WTC11 (cell line): ENCODE data around the gene EXOSC2. TPM values are rescaled to one million over a fixed set of nuclear protein-coding genes. Genes with fewer than 3 reads are reported as not detected.

Source experiments
- ETV6 ChIP-seq: sonication (generic); formaldehyde crosslinking; IDR thresholded peaks from 2 replicates; pipeline ENCODE4 v1.8.1; 2022; ENCODE audit warnings: mild to moderate bottlenecking, missing genetic modification reagents
- IRF2 ChIP-seq: sonication (generic); formaldehyde crosslinking; IDR thresholded peaks from 2 replicates; pipeline ENCODE4 v1.8.0; 2022; ENCODE audit warnings: low read depth, missing genetic modification reagents, borderline replicate concordance
- NFYB ChIP-seq: sonication (generic); formaldehyde crosslinking; conservative IDR thresholded peaks from 2 replicates; pipeline ENCODE4 v1.8.0; 2022; ENCODE audit warnings: low read depth, missing genetic modification reagents
- NR1H2 ChIP-seq: sonication (generic); formaldehyde crosslinking; IDR thresholded peaks from 2 replicates; pipeline ENCODE4 v1.9.0; 2021; ENCODE audit warnings: mild to moderate bottlenecking, moderate library complexity, missing genetic modification reagents
- PRRX2 ChIP-seq: fragments of 250-450 bp; sonication (Bioruptor Pico); IDR thresholded peaks from 2 replicates; pipeline ENCODE4 v1.8.0; 2021; ENCODE audit warnings: mild to moderate bottlenecking
- RELA ChIP-seq: sonication (generic); formaldehyde crosslinking; IDR thresholded peaks from 2 replicates; pipeline ENCODE4 v1.8.1; 2022; ENCODE audit warnings: missing genetic modification reagents, mild to moderate bottlenecking, borderline replicate concordance
- SOX15 ChIP-seq: fragments of 250-450 bp; sonication (Bioruptor Pico); IDR thresholded peaks from 2 replicates; pipeline ENCODE4 v1.9.0; 2021; ENCODE audit warnings: mild to moderate bottlenecking
- SP1 ChIP-seq: sonication (generic); formaldehyde crosslinking; conservative IDR thresholded peaks from 2 replicates; pipeline ENCODE4 v1.8.1; 2022; ENCODE audit warnings: missing genetic modification reagents
- TEAD1 ChIP-seq: sonication (generic); formaldehyde crosslinking; IDR thresholded peaks from 2 replicates; pipeline ENCODE4 v1.8.0; 2022; ENCODE audit warnings: mild to moderate bottlenecking, missing genetic modification reagents
- ZNF232 ChIP-seq: sonication (generic); formaldehyde crosslinking; IDR thresholded peaks from 2 replicates; pipeline ENCODE4 v1.8.0; 2022; ENCODE audit warnings: mild to moderate bottlenecking, missing genetic modification reagents
- ZNF416 ChIP-seq: fragments of 250-450 bp; sonication (Bioruptor Pico); IDR thresholded peaks from 2 replicates; pipeline ENCODE4 v1.9.0; 2021; ENCODE audit warnings: mild to moderate bottlenecking, inconsistent platforms
- total RNA-seq: library from RNA; stranded (reverse); gene quantifications from 3 replicates; pipeline ENCODE4 v1.2.3, GENCODE V29; 2021
- TF ChIP-seq, protein P1 (sequence below): sonication (generic); formaldehyde crosslinking; IDR thresholded peaks from 2 replicates; pipeline ENCODE4 v1.8.0; 2022; ENCODE audit warnings: mild to moderate bottlenecking, missing genetic modification reagents
- TF ChIP-seq, protein P2 (sequence below): sonication (generic); formaldehyde crosslinking; conservative IDR thresholded peaks from 2 replicates; pipeline ENCODE4 v1.8.1; 2022; ENCODE audit warnings: mild to moderate bottlenecking, missing genetic modification reagents
- TF ChIP-seq, protein P3 (sequence below): sonication (generic); formaldehyde crosslinking; IDR thresholded peaks from 2 replicates; pipeline ENCODE4 v1.8.1; 2022; ENCODE audit warnings: low read depth, missing genetic modification reagents, borderline replicate concordance
- TF ChIP-seq, protein P4 (sequence below): fragments of 200-600 bp; IDR thresholded peaks from 2 replicates; pipeline ENCODE4 v1.8.0; 2022; ENCODE audit warnings: antibody characterized with exemption
- TF ChIP-seq, protein P5 (sequence below): fragments of 250-450 bp; sonication (Bioruptor Pico); IDR thresholded peaks from 2 replicates; pipeline ENCODE4 v1.9.0; 2021; ENCODE audit warnings: mild to moderate bottlenecking
- TF ChIP-seq, protein P6 (sequence below): sonication (generic); formaldehyde crosslinking; IDR thresholded peaks from 2 replicates; pipeline ENCODE4 v1.8.0; 2022; ENCODE audit warnings: mild to moderate bottlenecking, missing genetic modification reagents
- TF ChIP-seq, protein P7 (sequence below): sonication (generic); formaldehyde crosslinking; IDR thresholded peaks from 2 replicates; pipeline ENCODE4 v1.8.1; 2023; ENCODE audit warnings: mild to moderate bottlenecking, missing genetic modification reagents
- TF ChIP-seq, protein P8 (sequence below): sonication (generic); formaldehyde crosslinking; IDR thresholded peaks from 2 replicates; pipeline ENCODE4 v1.8.1; 2023; ENCODE audit warnings: mild to moderate bottlenecking, moderate library complexity, missing genetic modification reagents

The EXOSC2 gene
- total RNA-seq, 1 experiment from 2014 or later, result 76.1 TPM

DNA sequence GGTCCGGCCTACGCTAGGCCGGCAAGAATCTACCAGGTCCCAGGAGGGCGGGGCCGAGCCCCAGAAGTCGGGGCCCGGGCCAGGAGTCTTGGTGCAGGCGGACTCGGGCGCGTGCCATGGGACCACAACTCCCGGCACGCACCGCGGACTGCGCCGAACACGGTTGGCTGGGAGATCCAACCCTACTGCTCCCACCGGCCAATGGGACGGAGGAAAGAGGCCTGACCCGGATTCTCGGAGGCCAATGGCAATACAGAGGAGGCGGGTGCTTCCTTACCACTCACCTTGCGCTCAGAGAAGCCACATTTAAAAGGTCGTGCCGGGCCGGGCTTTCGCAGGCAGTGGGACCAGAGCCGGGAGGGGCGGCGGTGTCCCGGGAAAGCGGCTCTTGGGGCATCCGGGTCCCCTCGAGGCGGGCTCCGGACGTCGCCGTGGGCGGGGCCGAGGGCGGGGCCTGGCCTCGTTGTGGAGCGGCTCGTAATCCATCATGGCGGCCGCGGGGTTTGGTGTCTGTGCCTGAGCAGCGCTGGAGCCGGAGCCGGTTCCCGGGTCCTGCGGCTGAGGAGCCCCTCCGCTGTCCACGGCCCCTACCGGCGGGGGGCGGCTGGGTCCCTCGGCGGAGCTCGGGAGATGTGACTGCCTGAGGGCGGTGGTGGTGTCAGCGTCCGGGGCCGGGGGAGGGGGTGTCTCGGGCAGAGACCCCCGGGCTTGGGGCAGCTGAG, 19.1 kb downstream of the EXOSC2 start (continued):
- TF ChIP-seq, protein P1, sequence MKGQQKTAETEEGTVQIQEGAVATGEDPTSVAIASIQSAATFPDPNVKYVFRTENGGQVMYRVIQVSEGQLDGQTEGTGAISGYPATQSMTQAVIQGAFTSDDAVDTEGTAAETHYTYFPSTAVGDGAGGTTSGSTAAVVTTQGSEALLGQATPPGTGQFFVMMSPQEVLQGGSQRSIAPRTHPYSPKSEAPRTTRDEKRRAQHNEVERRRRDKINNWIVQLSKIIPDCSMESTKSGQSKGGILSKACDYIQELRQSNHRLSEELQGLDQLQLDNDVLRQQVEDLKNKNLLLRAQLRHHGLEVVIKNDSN, result peak; percentile 66
- TF ChIP-seq SP1 (peak; percentile 74), ZNF232 (CRISPR knock-in tag) (no peak), NFYB (peak; percentile 93), ETV6 (CRISPR knock-in tag) (peak; percentile 32), TEAD1 (CRISPR knock-in tag) (peak; percentile 66; the same call in 1 of the 2 replicates), PRRX2 (no peak), ZNF416 (CRISPR knock-in tag) (no peak), RELA (CRISPR knock-in tag) (0 out of 2 replicates have a peak, but pooled peaks have one; percentile 41), IRF2 (CRISPR knock-in tag) (no peak), SOX15 (CRISPR knock-in tag) (no peak), NR1H2 (CRISPR knock-in tag) (no peak)
- TF ChIP-seq, protein P2, sequence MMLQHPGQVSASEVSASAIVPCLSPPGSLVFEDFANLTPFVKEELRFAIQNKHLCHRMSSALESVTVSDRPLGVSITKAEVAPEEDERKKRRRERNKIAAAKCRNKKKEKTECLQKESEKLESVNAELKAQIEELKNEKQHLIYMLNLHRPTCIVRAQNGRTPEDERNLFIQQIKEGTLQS (CRISPR knock-in tag), result no peak
- TF ChIP-seq, protein P3, sequence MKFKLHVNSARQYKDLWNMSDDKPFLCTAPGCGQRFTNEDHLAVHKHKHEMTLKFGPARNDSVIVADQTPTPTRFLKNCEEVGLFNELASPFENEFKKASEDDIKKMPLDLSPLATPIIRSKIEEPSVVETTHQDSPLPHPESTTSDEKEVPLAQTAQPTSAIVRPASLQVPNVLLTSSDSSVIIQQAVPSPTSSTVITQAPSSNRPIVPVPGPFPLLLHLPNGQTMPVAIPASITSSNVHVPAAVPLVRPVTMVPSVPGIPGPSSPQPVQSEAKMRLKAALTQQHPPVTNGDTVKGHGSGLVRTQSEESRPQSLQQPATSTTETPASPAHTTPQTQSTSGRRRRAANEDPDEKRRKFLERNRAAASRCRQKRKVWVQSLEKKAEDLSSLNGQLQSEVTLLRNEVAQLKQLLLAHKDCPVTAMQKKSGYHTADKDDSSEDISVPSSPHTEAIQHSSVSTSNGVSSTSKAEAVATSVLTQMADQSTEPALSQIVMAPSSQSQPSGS (CRISPR knock-in tag), result no peak
- TF ChIP-seq, protein P4, sequence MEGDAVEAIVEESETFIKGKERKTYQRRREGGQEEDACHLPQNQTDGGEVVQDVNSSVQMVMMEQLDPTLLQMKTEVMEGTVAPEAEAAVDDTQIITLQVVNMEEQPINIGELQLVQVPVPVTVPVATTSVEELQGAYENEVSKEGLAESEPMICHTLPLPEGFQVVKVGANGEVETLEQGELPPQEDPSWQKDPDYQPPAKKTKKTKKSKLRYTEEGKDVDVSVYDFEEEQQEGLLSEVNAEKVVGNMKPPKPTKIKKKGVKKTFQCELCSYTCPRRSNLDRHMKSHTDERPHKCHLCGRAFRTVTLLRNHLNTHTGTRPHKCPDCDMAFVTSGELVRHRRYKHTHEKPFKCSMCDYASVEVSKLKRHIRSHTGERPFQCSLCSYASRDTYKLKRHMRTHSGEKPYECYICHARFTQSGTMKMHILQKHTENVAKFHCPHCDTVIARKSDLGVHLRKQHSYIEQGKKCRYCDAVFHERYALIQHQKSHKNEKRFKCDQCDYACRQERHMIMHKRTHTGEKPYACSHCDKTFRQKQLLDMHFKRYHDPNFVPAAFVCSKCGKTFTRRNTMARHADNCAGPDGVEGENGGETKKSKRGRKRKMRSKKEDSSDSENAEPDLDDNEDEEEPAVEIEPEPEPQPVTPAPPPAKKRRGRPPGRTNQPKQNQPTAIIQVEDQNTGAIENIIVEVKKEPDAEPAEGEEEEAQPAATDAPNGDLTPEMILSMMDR, result no peak
- TF ChIP-seq, protein P5, sequence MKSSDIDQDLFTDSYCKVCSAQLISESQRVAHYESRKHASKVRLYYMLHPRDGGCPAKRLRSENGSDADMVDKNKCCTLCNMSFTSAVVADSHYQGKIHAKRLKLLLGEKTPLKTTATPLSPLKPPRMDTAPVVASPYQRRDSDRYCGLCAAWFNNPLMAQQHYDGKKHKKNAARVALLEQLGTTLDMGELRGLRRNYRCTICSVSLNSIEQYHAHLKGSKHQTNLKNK (CRISPR knock-in tag), result no peak
- TF ChIP-seq, protein P6, sequence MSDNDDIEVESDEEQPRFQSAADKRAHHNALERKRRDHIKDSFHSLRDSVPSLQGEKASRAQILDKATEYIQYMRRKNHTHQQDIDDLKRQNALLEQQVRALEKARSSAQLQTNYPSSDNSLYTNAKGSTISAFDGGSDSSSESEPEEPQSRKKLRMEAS (CRISPR knock-in tag), result peak; percentile 62
- TF ChIP-seq, protein P7, sequence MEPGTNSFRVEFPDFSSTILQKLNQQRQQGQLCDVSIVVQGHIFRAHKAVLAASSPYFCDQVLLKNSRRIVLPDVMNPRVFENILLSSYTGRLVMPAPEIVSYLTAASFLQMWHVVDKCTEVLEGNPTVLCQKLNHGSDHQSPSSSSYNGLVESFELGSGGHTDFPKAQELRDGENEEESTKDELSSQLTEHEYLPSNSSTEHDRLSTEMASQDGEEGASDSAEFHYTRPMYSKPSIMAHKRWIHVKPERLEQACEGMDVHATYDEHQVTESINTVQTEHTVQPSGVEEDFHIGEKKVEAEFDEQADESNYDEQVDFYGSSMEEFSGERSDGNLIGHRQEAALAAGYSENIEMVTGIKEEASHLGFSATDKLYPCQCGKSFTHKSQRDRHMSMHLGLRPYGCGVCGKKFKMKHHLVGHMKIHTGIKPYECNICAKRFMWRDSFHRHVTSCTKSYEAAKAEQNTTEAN (CRISPR knock-in tag), result no peak; the same call in 1 of the 2 replicates
- TF ChIP-seq, protein P8, sequence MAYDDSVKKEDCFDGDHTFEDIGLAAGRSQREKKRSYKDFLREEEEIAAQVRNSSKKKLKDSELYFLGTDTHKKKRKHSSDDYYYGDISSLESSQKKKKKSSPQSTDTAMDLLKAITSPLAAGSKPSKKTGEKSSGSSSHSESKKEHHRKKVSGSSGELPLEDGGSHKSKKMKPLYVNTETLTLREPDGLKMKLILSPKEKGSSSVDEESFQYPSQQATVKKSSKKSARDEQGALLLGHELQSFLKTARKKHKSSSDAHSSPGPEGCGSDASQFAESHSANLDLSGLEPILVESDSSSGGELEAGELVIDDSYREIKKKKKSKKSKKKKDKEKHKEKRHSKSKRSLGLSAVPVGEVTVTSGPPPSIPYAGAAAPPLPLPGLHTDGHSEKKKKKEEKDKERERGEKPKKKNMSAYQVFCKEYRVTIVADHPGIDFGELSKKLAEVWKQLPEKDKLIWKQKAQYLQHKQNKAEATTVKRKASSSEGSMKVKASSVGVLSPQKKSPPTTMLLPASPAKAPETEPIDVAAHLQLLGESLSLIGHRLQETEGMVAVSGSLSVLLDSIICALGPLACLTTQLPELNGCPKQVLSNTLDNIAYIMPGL, result no peak; the same call in 1 of the 2 replicates
